HTR-8/SVneo (cell line): ENCODE data around the gene TMEM45A.
"Not testable (repeated sequence)": the region's sequence is repeated elsewhere in the genome, so short reads cannot be mapped to it uniquely, and the experiment has no call there.

Experiments
- DNase-seq: peaks from one replicate; pipeline ENCODE4 v3.0.0; 2011; ENCODE audit warnings: low spot score, mixed read lengths; ENCODE audit not compliant: insufficient read length
- FAIRE-seq: peaks from 2 replicates; lab custom pipeline; 2011; peaks lifted over from hg19 to GRCh38; lab: Jason Lieb, UNC

Gene TMEM45A

DNA sequence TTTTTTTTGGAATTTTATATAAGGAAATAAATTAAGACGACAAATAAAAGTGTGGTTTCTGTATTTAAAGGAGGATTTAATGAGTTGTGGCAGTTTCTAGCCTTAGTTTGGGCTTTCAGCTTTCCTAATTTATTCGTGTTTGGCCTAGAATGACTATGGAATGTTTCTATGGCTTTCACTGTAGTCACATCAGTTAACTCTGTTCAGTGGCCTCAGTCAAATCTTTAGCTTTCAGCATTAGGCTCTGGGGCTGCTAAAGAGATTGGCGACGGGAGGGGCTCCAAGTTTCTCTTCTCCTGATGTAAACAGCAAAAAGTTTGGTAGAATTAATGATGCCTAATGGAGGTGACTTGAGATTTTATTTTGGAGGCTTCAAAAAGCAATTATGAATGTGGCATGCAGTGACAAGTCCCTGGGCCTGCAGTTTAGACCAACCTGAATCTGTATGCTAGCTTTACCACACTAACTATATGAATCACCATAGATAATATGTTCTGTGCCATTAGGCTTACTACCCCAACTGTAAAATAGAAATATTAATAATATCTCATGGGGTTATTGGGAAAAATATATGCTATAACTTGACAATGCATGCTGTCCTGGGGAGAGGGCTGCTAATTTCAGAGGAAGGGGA is 69.9 kb downstream of the TMEM45A start:
- FAIRE-seq (no peak), DNase-seq (no peak)

DNA sequence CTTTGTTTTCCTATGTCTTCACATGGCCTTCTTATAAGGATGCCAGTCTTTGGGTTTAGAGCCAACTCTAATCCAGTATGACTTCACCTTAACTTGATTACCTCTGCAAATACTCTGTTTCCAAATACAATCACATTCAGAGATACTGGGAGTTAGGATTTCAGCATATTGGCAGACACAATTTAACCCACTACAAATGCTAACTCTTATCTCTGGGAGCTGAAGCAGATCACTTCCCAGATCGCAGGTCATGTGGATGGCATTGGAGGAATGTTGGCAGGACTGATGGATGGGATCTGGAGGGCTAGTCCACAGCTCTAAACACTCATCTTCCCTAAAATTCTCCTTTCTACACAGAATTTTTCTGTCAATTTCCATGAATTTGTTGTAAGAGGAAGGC is 70.8 kb downstream of the TMEM45A start:
- FAIRE-seq (no peak), DNase-seq (no peak)

DNA sequence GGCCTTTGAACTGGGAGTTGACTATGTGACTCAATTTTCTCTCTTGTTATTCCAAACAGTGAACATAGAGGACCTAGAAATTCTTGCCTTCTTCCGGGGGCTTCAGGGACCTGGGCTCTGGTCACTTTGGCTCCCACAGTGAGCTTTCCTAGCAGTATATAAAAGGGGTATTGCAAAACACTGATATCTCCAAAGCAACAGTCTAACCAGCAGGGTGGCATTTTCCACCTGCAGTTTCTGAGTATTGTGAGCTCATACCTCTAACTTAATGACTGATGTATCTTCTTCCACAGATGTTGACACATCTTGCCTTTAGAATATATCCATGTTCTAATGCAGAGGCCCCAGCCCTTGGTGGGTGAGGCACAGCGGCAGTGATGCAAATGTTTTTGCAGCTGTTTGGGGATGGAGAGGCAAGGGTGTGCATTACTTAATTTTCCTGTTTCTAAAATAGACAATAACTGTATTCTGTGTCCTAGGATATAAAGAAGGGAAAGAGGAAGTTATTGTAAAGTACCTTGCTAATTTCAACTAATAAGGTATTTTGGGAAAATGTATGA is 71.3 kb downstream of the TMEM45A start:
- FAIRE-seq (no peak), DNase-seq (no peak)

DNA sequence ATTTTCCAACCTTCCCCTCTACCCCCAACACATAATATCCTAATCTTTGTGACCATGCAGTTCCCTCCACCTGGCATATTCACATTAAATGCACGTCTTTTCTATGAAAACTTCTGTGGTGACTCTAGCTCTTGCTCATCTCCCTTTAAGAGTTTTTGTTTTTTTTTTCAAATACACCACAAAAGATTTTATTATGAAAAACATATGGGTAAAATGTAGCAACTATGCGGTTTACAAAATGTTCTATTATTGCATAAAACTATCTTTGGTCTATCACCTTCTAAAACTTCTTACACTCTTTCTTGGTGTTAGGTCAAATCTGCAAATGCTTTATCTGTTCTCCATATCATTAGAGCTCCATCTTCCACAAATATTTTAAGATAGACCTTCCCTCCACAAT is 78.4 kb downstream of the TMEM45A start:
- FAIRE-seq, result no peak
- no peak for DNase-seq

DNA sequence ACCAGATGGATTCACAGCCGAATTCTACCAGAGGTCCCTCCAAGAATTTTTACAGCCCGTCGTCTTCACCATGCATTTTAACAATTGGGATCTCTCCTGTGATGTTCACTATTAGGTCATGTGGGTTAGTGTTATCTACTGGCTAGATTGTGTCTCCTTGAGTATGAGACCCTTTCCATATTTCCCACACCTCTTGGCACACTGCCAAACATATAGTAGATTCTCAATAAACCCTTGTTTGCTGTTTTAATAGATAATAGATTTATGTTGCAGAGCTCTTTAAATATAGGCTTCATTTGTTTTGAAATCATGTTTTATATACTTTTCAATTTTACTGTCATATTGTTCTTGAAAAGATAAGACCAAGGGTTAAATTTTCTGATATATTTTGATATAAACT is 82.1 kb downstream of the TMEM45A start:
- no peak for FAIRE-seq

DNA sequence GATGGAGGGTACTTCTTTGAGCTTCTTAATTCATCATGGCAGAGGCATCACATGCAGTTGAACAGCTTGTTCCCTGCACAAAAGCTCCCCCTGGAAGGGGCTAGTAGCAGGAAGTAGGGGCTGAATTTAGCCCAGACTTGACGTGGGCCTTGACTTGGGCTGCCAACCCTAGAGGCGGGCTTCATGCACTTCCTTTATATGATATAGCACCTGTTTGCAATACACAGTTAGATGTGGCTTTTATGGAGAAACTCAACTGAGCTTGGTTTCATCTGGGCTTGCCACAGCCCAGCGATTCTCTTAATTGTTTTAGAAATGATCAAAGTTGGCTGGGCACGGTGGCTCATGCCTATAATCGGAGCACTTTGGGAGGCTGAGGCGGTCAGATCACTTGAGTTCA is 83.3 kb downstream of the TMEM45A start:
- no peak for FAIRE-seq
- DNase-seq, result no peak

More for the DNA sequence above, 82.1 kb downstream of the TMEM45A start:
- no peak for DNase-seq

DNA sequence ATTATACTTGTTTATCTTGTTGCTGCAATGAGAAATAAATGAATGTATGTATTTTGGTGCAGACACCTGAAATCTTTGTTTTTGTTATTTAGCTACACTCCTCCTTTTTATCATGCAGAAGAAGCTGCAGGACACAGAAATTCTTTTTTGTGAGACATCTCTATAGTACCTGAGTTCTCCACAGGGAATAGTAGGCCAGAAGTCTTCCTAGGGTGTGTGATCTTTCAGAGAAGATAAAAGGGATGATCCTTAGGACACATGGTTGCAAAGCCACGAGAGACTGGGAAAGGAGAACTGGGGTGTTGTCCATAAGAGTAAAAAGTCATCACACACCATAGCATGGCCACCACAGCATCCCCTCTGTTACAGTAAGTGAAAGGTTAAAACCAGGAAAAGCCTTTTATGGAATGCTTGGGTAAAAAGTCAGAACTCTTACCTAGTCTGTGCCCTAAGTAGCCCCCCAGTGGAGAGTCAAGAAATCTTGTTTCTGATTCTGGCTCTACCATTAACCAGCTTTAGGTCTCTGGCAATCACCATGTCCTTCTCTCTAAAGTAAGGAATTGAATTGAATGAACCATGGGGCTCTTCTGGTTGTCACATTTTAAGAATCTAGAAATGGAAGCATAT is 85.1 kb downstream of the TMEM45A start:
- DNase-seq (no peak), FAIRE-seq (no peak)

DNA sequence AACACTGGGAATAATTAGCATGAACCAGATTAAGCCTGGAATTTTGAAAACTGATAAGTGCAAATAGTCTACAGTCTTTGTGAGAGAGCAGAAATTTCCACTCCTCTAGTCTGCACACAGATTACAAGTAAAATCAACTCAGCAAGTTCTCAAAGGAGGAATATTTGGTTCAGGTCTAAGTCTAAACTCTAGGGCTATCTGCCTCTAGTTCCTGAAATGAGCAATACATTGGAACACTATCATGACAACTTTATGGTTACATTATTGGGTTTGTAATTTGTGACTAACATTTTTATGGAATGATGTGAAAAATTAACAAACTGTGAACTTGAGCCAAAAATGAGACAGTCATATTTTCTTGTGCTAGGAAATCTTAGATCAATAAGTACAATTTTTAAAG is 86.2 kb downstream of the TMEM45A start:
- DNase-seq (no peak), FAIRE-seq (no peak)

DNA sequence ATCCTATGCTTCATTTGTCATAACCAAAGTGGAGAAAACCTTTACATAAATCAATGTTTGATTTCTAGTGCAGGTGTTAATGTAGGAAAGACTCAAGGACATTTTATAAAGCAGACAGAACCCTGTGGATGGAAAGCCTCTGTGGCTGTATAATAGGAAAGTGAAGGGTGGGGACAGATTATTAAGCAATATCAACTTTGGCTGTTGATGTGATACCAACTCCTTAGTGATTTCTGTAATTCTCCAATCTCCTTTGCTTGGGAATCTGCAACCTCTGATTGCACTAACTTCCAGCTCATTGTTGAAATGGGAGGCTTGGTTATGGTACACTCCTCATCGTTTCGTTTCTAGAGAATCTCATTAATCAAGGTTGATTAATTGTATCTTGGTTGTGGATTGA is 87.7 kb downstream of the TMEM45A start:
- FAIRE-seq, result no peak
- DNase-seq, result no peak

DNA sequence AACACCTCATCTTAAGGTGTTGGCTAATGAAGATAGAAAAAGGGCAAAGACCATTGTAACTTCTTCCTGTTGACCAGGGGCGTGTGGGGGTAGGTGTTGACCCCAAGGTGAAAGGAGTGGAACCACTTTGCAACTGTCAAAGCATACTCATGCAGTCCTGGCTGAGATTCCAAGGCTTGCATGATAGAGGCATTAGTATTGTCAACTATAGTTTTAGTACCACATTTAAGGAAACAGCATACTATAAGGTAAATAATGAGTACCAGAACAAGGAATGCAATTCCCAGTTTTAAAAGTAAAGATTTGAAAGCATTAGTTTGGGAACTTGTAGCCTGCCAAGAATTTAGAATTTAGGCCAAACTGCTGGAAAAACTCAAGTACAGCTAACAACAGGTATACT is 89.2 kb downstream of the TMEM45A start:
- FAIRE-seq (no peak), DNase-seq (no peak)

DNA sequence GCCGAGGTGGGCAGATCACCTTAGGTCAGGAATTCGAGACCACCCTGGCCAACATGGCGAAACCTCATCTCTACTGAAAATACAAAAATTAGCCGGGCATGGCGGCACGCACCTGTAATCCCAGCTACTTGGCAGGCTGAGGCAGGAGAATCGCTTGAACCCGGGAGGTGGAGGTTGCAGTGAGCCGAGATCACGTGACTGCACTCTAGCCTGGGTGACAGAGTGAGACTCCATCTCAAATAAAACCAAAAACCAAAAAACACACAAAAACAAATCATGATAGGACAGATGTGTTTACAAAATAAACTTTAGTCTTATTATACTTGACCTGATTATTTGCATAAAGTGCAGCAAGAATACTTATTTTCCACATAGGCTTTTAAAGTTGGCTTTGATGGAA is 89.7 kb downstream of the TMEM45A start:
- not testable (repeated sequence) for FAIRE-seq, DNase-seq

DNA sequence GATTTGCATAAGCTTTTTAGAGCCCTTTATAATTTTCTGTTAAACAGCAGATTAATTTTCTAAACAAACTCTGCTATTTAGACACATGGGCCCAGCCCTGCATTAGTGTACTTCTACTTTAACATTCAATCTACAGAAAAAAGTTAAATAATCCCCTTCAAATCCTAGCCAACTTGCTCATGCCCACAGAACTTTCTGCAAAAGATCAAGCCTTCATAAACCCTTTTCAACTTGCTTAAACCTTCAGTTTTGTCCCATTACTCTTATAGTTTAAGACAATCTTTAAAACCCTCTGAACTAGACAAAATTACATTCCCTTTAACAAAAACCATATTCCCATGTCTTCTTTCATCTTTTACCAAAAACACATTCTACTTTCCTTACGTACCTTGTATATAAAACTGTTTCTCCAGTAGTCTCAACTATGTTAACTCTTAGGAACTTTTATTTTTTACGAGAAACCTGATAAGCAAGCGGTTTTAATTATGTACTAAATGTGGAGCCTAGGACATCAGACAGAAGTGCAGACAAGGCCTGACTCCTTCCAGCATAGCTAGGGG is 91.8 kb downstream of the TMEM45A start:
- FAIRE-seq (no peak), DNase-seq (no peak)

DNA sequence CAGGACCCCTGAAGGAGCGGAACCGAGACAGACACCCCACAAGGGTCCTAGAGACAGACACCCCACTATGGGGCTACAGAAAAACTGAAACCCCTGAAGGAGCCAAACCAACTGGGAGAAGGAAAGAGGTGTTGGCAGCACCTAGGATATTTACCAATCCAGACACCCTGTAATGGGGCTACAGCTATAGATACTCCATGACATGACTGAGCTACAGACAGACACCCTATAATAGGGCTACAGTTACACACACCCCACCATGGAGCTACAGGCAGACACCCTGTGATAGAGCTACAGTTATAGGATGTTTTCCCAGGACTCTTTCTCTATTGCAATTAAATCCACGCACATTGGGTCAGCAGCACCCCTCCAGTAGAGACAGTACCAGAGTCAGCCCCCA is 94.4 kb downstream of the TMEM45A start:
- FAIRE-seq, result no peak
- no peak for DNase-seq

DNA sequence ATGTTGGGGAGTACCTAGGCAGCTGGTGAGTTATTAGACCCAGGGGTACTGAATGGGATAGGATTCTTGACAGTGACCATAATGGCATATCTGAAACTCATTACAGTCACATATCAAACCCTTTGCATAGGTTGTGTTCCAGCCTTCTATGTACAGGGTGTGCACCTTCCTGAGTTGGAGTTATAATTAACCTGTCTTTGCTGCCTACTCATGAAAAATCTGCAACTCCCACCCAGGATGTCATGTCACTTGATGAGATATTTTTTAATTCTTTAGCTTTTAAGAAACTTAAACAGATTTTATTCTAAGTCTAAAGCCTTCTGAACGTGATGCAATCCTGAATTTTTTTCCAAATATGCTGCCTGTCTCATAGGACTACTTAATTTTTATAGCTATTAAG is 95.8 kb downstream of the TMEM45A start:
- no peak for DNase-seq
- FAIRE-seq, result no peak

DNA sequence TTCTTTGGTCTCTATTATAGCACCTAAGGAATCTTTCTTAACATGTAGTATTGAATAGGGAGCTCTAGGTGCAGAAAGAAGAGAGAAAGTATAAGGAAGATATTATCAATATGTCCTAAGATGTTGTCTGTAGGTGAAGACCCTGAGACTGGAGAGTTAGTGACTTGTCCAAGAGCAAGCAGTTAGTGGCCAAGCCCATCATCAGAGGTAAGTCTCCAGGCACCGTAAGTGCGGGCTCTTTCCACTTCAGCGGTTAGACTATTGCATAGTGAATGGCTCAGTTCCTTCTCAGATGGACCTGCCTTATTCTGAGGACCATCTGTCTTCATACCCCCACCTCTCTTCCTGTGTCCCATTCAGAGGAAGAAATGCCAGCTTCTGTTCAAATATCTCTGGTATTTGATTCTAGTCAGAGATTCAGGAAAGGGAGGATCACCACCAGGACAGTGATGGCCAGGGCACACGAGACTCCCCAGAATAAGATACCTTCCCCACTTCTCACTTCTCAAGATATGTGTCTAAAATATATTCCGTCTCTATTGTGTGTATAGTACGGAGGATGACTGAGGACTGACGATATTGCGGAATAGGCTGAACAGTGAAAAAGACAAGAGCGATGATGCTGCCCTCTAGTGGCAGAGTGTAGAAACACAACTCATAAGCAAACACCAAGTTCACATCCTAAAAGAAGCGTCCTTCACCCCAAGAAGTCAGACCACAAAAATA is 97.9 kb downstream of the TMEM45A start:
- peak; percentile 42 for FAIRE-seq
- peak; percentile 64 for DNase-seq

DNA sequence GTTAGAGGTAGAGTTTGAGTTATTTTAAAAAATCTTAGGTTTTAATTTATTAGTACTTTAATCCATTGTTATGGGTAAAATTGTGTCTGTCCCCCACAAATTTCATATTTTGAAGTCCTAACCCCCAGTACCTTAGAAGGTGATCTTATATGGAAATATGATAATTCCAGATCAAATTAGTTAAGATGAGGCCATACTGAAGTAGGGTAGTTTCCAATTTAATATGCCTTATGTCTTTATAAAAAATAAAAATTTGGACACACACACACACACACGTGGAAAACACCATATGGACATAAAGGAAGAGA is 98.4 kb downstream of the TMEM45A start:
- no peak for FAIRE-seq

DNA sequence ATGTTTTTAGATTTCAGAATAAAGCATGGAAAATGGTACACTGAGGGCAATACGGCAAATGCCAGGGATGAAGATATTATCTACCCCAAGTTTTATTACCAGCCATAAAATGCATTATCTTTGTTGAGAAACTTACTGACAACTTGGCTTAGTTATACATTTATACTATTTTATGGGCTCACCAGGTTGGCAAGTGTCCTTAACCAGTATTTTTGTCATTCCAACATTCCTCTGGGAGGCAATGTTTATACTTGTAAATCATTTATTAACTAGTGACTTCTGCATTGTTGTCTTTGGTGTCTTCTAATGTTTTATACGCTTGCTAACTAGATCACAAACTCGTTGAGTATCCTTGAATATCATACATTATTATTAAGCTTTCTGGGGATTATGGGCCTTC is 99.0 kb downstream of the TMEM45A start:
- DNase-seq (no peak), FAIRE-seq (no peak)

More for the DNA sequence above, 98.4 kb downstream of the TMEM45A start:
- no peak for DNase-seq

DNA sequence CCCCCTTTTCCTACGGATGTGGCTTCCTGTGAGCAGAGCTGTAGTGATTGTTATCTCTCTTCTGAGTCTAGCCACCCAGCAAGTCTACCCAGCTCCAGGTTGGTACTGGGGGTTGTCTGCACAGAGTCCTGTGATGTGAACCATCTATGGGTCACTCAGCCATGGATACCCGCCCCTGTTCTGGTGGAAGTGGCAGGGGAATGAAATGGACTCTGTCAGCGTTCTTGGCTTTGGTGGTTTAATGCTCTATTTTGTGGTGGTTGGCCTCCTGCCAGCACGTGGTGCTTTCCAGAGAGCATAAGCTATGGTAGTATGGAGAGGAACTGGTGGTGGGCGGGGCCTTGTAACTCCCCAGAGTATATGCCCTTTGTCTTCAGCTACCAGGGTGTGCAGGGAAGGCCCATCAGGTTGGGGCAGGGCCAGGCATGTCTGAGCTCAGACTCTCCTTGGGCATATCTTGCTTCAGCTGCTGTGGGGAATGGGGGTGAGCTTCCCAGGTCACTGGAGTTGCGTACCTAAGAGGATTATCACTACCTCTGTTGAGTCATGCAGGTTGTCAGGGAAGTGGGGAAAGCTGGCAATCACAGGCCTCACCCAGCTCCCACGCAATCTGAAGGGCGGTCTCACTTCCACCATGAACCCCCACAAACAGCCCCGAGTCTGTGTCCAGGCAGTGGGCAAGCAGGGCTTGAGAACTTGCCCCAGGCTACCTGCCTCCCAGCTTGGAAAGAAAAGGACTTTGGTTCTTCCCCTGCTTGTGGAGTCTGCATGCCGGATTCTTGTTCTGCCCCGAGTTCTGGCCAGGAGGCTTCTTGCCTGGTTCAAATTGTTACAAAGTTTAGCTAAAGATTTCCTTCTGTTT is 108.0 kb downstream of the TMEM45A start:
- DNase-seq (no peak), FAIRE-seq (no peak)

DNA sequence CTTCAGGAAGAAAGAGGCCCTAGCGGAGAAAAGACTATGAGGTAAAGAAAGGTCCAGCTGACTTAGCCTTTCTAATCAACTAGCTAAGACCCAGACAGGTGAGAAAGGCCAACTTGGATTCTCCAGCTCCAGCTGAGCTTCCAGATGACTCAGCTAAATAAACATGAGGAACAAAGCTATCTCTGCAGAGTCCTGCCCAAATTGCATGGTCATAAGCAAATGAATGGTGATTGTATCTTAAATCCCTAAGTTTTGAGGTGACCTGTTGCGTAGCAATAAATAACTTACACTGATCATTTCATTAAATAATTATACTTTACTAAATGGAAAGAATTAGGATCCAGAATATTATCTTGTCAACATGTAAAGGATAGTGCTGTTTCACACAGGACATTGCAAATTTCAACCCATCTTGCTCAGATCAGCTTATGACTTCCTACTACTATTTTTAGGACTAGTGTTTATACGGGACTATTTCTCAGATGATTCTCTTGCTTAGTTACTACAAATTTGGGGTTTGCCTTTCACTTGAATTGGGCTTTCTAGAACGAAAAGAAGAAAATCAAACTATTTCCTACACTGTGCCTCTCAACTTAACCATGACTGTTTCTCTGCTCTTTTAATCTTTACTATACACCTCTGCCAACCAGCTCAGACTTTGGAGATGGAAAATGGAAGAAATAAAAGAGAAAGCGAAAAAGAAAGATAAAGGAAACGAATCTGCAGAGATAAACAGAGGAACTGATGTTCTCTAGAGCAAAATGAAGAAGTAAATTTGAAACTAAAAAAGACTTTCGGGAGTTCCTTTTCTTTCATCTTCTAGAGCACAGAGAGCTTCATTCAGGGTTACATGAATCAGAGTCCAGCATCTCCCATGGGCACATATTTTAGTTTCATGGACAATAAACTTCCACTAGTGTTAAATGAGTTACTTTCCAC is 110.4 kb downstream of the TMEM45A start:
- DNase-seq, result no peak
- FAIRE-seq, result no peak
